Heart left ventricle (tissue), 13 donors: ENCODE measurements around the gene ZBTB3.

Experiments
- CTCF ChIP-seq, 12 donors: fragments of 200-600 bp; sonication (generic) in 4 of 12; IDR thresholded peaks; one replicate each; pipeline versions ENCODE4 v1.5.0 to v1.8.0; 2018 to 2022; ENCODE audit warnings: antibody characterized with exemption in 12 of 12, mild to moderate bottlenecking in 5 of 12
- POLR2A ChIP-seq, 2 donors: fragments of 450-650 bp; IDR thresholded peaks; one replicate each; pipeline ENCODE4 v1.6.1; 2017; ENCODE audit warnings: antibody characterized with exemption in 2 of 2, mild to moderate bottlenecking in 2 of 2, moderate library complexity in 2 of 2
- donor health status: ischemic (EF 13 %, LVEDD 7.1; RV severe dilation, severe dysfunction).
- donor health status: DM: no; HTN: yes; CAD: no.
- donor health status: DM: no; HTN: no; CAD: no.
- donor health status: ischemic (EF 25% LVEDD 6.9; RV normal size, moderate dysfunction).
- donor health status: ischemic (EF 25% LVEDD 5.7; RV mildly dilated, moderate dysfunction).
- donor health status: ischemic (EF 35%, LVEDD 5.7; RV mildly dilated, moderate dysfunction).
- donor health status: nonischemic (EF 11% LVEDD 7.7; RV severe dilation, severe dysfunction).
- donor health status: DM: yes; HTN: yes; CAD: no.
- donor health status: PGD.
- donor health status: ischemic (EF 29% LVEDD 5.4; RV normal size, mild dysfunction).
- donor health status: nonischemic (EF 23%, LVEDD 6.1; RV moderate dilation, normal function).

DNA sequence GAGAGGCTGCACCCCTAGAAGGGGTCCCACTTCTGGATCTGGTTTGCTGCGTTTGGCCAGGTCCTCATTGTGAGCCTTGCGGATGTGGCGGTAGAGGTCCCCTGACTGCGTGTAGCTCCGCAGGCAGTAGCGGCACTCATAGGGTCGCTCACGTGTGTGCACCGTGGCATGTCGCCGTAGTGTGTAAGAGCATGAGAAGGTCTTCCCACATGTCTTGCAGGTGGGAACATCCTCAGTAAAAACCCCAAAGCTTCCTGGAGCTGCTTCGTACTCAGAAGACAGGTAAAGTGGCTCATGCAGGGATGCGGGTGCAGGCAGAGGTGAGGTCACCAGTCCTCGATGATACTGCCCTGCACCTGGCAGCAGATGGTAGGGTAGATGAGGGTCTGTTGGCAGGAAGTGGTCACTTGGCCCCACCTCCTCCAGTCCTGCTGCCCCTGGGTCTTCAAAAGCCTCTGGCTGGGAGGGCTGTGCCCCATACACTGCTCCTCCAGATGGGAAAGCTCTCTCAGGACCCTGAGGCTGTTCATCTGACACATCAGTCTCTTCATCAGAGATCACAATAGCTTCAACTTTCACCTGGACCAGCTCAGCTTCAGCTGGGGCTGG, 1.7 kb downstream of the ZBTB3 start:
- no peak for TF ChIP-seq CTCF (IDR thresholded peaks at IDR 0.05)
- no peak for TF ChIP-seq POLR2A (IDR thresholded peaks at IDR 0.05)
